HFFc6 (cell line): ENCODE data around the gene STX12. TPM values are rescaled to one million over a fixed set of nuclear protein-coding genes. Genes with fewer than 3 reads are reported as not detected.

Experiments
- DNase-seq: peaks from one replicate; pipeline ENCODE4 v3.0.0-alpha.2; 2018
- H3K27ac Mint-ChIP-seq: 2 replicates; pipeline ENCODE4 v1.8.0; 2020; ENCODE audit warnings: mild to moderate bottlenecking, mixed read lengths
- H3K27me3 Mint-ChIP-seq: 2 replicates; pipeline ENCODE4 v1.8.0; 2021; ENCODE audit warnings: mild to moderate bottlenecking, moderate library complexity, mixed read lengths; ENCODE audit not compliant: insufficient read depth
- H3K36me3 Mint-ChIP-seq: 2 replicates; pipeline ENCODE4 v1.8.0; 2021; ENCODE audit warnings: low read depth, mixed read lengths
- H3K4me1 Mint-ChIP-seq: 2 replicates; pipeline ENCODE4 v1.8.0; 2020; ENCODE audit warnings: low read depth, mixed read lengths
- H3K4me3 Mint-ChIP-seq: 2 replicates; pipeline ENCODE4 v1.8.0; 2020; ENCODE audit warnings: mild to moderate bottlenecking, moderate library complexity, mixed read lengths
- H3K9me3 Mint-ChIP-seq: 2 replicates; pipeline ENCODE4 v1.8.0; 2020; ENCODE audit warnings: mild to moderate bottlenecking, mixed read lengths
- total RNA-seq, 6 experiments: library from RNA; stranded (reverse); fragmentation: NEBNext Ultra II Directional; extraction: Animal tissue kit (Norgen Biotek cat#: 25700); gene quantifications; 2 replicates in 1 of 6; 3 replicates in 5 of 6; pipeline ENCODE4 v1.2.3, GENCODE V29; 2021
- TF ChIP-seq, protein P1 (sequence below): fragments of 200-600 bp; sonication (generic); IDR thresholded peaks from 2 replicates; pipeline ENCODE4 v1.5.0; 2021; ENCODE audit warnings: antibody characterized with exemption, mild to moderate bottlenecking

The STX12 gene
- total RNA-seq, 6 experiments from 2014 or later, result 38.6 to 58.1 (median 46.2) TPM

DNA sequence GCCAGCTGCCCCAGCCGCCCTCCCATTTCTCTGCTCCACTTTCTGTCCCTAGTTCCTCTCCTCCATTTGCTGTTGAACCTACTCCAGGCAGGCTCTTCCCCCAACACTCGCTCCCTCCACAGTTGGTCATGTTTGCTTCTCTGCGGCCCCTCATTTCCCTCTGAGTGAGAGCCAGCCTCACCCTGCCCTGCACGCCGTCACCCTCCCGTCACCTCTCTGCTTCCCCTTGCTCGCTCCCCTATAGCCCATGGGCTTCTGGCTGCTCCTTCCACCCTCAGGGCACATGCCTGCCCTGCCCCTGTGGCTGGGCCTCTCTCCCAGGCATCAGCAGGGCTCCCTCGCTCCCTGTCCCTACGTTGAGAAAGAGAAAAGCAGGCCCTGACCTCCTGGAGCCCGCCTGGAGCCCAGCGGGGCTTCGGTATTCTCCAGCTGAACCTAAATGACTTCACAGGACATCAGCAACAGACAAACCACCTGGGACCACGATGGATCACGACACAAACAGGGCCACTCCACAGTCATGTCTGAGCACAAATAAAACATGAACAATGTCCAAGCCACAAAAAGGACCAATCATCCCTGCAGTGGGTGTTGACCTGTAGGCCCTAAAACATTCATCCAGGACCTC, 86.0 kb downstream of the STX12 start:
- Mint-ChIP-seq H3K27ac (no peak overlapping the region), H3K4me1 (peaks cover 37% of the 10 kb centered on the region), H3K4me3 (no peak overlapping the region), H3K27me3 (no peaks in the 10 kb centered on the region; the same call in 1 of the 2 replicates), H3K9me3 (no peaks in the 10 kb centered on the region), H3K36me3 (no peaks in the 10 kb centered on the region)
- no peak for DNase-seq
- TF ChIP-seq, protein P1, sequence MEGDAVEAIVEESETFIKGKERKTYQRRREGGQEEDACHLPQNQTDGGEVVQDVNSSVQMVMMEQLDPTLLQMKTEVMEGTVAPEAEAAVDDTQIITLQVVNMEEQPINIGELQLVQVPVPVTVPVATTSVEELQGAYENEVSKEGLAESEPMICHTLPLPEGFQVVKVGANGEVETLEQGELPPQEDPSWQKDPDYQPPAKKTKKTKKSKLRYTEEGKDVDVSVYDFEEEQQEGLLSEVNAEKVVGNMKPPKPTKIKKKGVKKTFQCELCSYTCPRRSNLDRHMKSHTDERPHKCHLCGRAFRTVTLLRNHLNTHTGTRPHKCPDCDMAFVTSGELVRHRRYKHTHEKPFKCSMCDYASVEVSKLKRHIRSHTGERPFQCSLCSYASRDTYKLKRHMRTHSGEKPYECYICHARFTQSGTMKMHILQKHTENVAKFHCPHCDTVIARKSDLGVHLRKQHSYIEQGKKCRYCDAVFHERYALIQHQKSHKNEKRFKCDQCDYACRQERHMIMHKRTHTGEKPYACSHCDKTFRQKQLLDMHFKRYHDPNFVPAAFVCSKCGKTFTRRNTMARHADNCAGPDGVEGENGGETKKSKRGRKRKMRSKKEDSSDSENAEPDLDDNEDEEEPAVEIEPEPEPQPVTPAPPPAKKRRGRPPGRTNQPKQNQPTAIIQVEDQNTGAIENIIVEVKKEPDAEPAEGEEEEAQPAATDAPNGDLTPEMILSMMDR, result no peak

GRCh38 chr1:27861436-27861835, 88.4 kb downstream of the STX12 start:
- Mint-ChIP-seq H3K4me3 (no peak overlapping the region), H3K4me1 (peaks cover 40% of the 10 kb centered on the region), H3K27ac (peak overlapping the region; percentile 60), H3K9me3 (no peaks in the 10 kb centered on the region), H3K36me3 (no peaks in the 10 kb centered on the region), H3K27me3 (no peaks in the 10 kb centered on the region; the same call in 1 of the 2 replicates)
- TF ChIP-seq, protein P1, result no peak
- no peak for DNase-seq

DNA sequence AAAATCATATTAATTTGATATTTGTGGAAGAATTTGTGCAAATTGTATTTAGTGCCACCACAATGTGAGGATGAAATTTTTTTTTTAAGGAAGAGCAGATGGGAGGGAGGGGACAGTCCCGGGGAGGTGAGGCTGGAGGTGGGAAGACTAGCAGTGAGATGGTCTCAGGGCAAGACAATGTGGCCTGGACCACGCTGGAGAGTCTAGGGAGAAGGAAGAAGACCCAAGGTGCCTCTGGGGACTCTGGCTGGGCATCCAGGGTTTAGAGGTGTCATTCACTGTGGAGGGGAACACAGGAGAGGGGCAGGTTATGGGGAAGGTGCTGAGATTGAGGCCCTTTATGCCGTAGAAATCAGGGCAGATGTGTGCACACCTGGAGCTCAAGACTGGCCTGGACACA, 89.0 kb downstream of the STX12 start:
- no peaks in the 10 kb centered on the region; the same call in 1 of the 2 replicates for H3K27me3 Mint-ChIP-seq
- DNase-seq, result no peak
- H3K36me3 Mint-ChIP-seq, result no peaks in the 10 kb centered on the region
- H3K4me1 Mint-ChIP-seq, result peaks cover 40% of the 10 kb centered on the region
- H3K27ac Mint-ChIP-seq, result peak overlapping the region; percentile 98
- no peak overlapping the region for H3K4me3 Mint-ChIP-seq
- TF ChIP-seq, protein P1, result no peak
- H3K9me3 Mint-ChIP-seq, result no peaks in the 10 kb centered on the region

GRCh38 chr1:27862671-27863537, 89.9 kb downstream of the STX12 start:
- H3K27me3 Mint-ChIP-seq, result no peaks in the 10 kb centered on the region
- H3K27ac Mint-ChIP-seq, result peak overlapping the region; percentile 98
- DNase-seq, result peak; percentile 99
- H3K4me1 Mint-ChIP-seq, result peaks cover 40% of the 10 kb centered on the region
- H3K9me3 Mint-ChIP-seq, result no peaks in the 10 kb centered on the region
- TF ChIP-seq, protein P1, result no peak
- no peaks in the 10 kb centered on the region for H3K36me3 Mint-ChIP-seq
- H3K4me3 Mint-ChIP-seq, result peak overlapping the region; percentile 79

GRCh38 chr1:27863538-27863915, 90.5 kb downstream of the STX12 start:
- Mint-ChIP-seq H3K27me3 (no peaks in the 10 kb centered on the region), H3K9me3 (no peaks in the 10 kb centered on the region), H3K27ac (peak overlapping the region; percentile 98), H3K36me3 (no peaks in the 10 kb centered on the region), H3K4me3 (no peak overlapping the region; the same call in 1 of the 2 replicates), H3K4me1 (peaks cover 33% of the 10 kb centered on the region)
- TF ChIP-seq, protein P1, result no peak
- DNase-seq, result no peak
